ENCODE data around the gene PSME2. TPM values are rescaled to one million over a fixed set of nuclear protein-coding genes. Genes with fewer than 3 reads are reported as not detected.

The PSME2 gene
- total and polyA plus RNA-seq, 2 donors (not counting 3 experiments of a cell fraction or from before 2014, with no cell fraction given) = 66.5 to 126 TPM

GRCh38 chr14:24157331-24157730, 10.9 kb upstream of the PSME2 start:
- Histone ChIP-seq H3K9ac (replicated peaks; ENCODE audit: extremely low read depth, insufficient read depth, low read length) (no peak overlapping the region), H3K4me3 (replicated peaks in 1 of 3; ENCODE audit: insufficient read depth in 1 of 3, low read depth in 1 of 3, low read length in 3 of 3) (no peak overlapping the region), H3K4me2 (ENCODE audit: insufficient read depth, low read length) (no peak overlapping the region), H3K9me3 (replicated peaks; ENCODE audit: control insufficient read depth, insufficient read depth, low read length) (no peaks in the 10 kb centered on the region), H4K20me1 (replicated peaks; ENCODE audit: control insufficient read depth, extremely low read depth, insufficient read depth, low read length) (no peaks in the 10 kb centered on the region), H3K9me1 (replicated peaks; ENCODE audit: control insufficient read depth, extremely low read depth, insufficient read depth, low read length) (no peaks in the 10 kb centered on the region), H3K79me2 (ENCODE audit: control insufficient read depth, insufficient read depth, low read length) (peaks cover 5% of the 10 kb centered on the region), H2AFZ (ENCODE audit: low read depth, low read length) (no peak overlapping the region), H3K4me1 (ENCODE audit: control insufficient read depth, extremely low read depth, insufficient read depth, low read length) (peaks cover 15% of the 10 kb centered on the region), H3K36me3 (ENCODE audit: control insufficient read depth in 2 of 2, extremely low read depth in 1 of 2, insufficient read depth in 2 of 2, low read length in 2 of 2) (peaks cover 25 to 41% of the 10 kb centered on the region in 2 experiments), H3K27ac (ENCODE audit: insufficient read depth, low read depth, low read length) (no peak overlapping the region), H3K27me3 (ENCODE audit: control insufficient read depth in 2 of 2, insufficient read depth in 2 of 2, low read length in 2 of 2) (no peaks in the 10 kb centered on the region)
- ChIA-PET POLR2A (no interaction called here), CTCF (interaction anchor here (1.4 kb wide), 1 partner anchor 11 kb away, joined by 3 read pairs; the partner anchor contains the start of gene PSME2)
- no peak for TF ChIP-seq POLR2AphosphoS5 (IDR thresholded peaks at IDR 0.05; ENCODE audit: insufficient read depth, low read depth, low read length)
- TF ChIP-seq EZH2 (IDR thresholded peaks at IDR 0.05; ENCODE audit: borderline replicate concordance, low read depth, low read length, severe bottlenecking) = no peak
- TF ChIP-seq CTCF (IDR thresholded peaks at IDR 0.05; ENCODE audit: extremely low read depth in 1 of 2, insufficient read depth in 1 of 2, low read depth in 1 of 2, low read length in 2 of 2) = no peak
- TF ChIP-seq MYC (IDR thresholded peaks at IDR 0.05; ENCODE audit: low read depth, low read length) = no peak
- no peak for TF ChIP-seq FOS (IDR thresholded peaks at IDR 0.05; ENCODE audit: borderline replicate concordance, insufficient read depth, low read length)
- TF ChIP-seq MAX (IDR thresholded peaks at IDR 0.05; ENCODE audit: insufficient read depth, insufficient read length) = no peak
- TF ChIP-seq GATA2 (IDR thresholded peaks at IDR 0.05; ENCODE audit: insufficient read depth, insufficient read length, low read depth, low read length) = no peak
- no peak for TF ChIP-seq JUN (IDR thresholded peaks at IDR 0.05; ENCODE audit: borderline replicate concordance, insufficient read depth, insufficient read length, low read depth)
- no peak for TF ChIP-seq POLR2A (IDR thresholded peaks at IDR 0.05; ENCODE audit: low read depth, low read length)
- dilution Hi-C loops (cut with MboI; ENCODE audit: extremely low pct_ligation_motif_present, low sequenced_read_pairs) = no loop called here
- no TSS peak for BruUV-seq (replicated peaks)
- DNase-seq (ENCODE audit: low read depth, low spot score) (no peak), FAIRE-seq (no peak)
- intact Hi-C loops (cut with micrococcal nuclease) = no loop called here
